ENCODE data around the gene SLC39A11. TPM values are rescaled to one million over a fixed set of nuclear protein-coding genes. Genes with fewer than 3 reads are reported as not detected.

The SLC39A11 gene
- total RNA-seq, 1 experiment from 2014 or later = 15.8 TPM

DNA sequence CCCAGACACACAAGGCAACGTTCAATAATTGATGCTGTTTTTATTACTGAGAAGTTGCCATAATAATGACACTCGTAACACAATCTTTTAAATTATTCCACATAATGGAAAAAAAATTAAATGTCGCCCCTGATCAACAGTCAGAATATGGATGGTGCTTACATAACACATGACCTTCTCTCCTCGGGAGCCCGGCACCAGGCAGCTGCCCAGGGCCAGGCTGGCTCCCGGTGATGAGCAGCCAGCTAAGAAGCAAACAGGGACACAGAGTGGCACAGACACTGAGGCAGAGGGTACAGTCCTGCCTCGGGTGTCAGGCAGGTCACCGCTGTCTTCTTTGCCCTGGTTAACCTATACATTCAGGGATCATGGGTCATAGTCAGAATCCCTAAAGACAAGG, 137.9 kb downstream of the SLC39A11 start:
- H3K27me3 Mint-ChIP-seq (ENCODE audit: insufficient read depth, unreplicated experiment) = no peaks in the 10 kb centered on the region
- H3K27ac Mint-ChIP-seq (ENCODE audit: low read depth, unreplicated experiment) = no peak overlapping the region
- no peak overlapping the region for H3K4me3 Mint-ChIP-seq (ENCODE audit: unreplicated experiment)
- CTCF ChIA-PET = interaction anchor here (0.6 to 1.4 kb wide), 3 partner anchors 32 to 449 kb away, joined by 3 read pairs; no protein-coding TSS in a partner anchor
- H3K4me1 Mint-ChIP-seq (ENCODE audit: insufficient read depth, unreplicated experiment) = no peaks in the 10 kb centered on the region
- H3K9me3 Mint-ChIP-seq (ENCODE audit: unreplicated experiment) = no peaks in the 10 kb centered on the region
- no TSS peak for BruUV-seq (replicated peaks)
- POLR2A ChIA-PET = no interaction called here
- TF ChIP-seq, protein P1, sequence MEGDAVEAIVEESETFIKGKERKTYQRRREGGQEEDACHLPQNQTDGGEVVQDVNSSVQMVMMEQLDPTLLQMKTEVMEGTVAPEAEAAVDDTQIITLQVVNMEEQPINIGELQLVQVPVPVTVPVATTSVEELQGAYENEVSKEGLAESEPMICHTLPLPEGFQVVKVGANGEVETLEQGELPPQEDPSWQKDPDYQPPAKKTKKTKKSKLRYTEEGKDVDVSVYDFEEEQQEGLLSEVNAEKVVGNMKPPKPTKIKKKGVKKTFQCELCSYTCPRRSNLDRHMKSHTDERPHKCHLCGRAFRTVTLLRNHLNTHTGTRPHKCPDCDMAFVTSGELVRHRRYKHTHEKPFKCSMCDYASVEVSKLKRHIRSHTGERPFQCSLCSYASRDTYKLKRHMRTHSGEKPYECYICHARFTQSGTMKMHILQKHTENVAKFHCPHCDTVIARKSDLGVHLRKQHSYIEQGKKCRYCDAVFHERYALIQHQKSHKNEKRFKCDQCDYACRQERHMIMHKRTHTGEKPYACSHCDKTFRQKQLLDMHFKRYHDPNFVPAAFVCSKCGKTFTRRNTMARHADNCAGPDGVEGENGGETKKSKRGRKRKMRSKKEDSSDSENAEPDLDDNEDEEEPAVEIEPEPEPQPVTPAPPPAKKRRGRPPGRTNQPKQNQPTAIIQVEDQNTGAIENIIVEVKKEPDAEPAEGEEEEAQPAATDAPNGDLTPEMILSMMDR (IDR thresholded peaks at IDR 0.05; ENCODE audit: unreplicated experiment) = no peak
- intact Hi-C loops (cut with micrococcal nuclease) = no loop called here
- no peaks in the 10 kb centered on the region for H3K36me3 Mint-ChIP-seq (ENCODE audit: insufficient read depth, unreplicated experiment)
- DNase-seq (ENCODE audit: unreplicated experiment) = no peak

DNA sequence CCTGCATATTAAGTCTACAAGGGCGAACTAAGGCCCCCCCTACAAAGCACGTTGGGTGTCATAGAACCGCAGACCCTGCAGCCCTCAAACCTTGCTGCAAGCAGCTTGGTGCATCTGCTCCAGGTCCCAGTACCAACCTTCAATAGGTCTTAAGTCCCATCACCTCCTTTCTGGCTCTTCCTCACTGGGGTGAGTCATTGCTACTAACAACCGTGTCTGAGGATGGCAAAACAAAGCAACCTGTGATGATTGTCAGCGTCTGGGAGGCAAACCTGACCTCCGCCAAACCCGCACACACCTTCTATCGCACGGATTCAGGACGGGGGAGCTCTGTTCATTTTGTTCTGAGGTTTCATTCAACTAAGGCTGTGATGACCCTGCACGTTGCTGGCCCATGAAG, 138.9 kb downstream of the SLC39A11 start:
- no peaks in the 10 kb centered on the region for H3K27me3 Mint-ChIP-seq (ENCODE audit: insufficient read depth, unreplicated experiment)
- intact Hi-C loops (cut with micrococcal nuclease) = no loop called here
- no peak overlapping the region for H3K4me3 Mint-ChIP-seq (ENCODE audit: unreplicated experiment)
- no peaks in the 10 kb centered on the region for H3K36me3 Mint-ChIP-seq (ENCODE audit: insufficient read depth, unreplicated experiment)
- POLR2A ChIA-PET = no interaction called here
- H3K4me1 Mint-ChIP-seq (ENCODE audit: insufficient read depth, unreplicated experiment) = no peaks in the 10 kb centered on the region
- no TSS peak for BruUV-seq (replicated peaks)
- TF ChIP-seq, protein P1 (IDR thresholded peaks at IDR 0.05; ENCODE audit: unreplicated experiment) = no peak
- no peaks in the 10 kb centered on the region for H3K9me3 Mint-ChIP-seq (ENCODE audit: unreplicated experiment)
- DNase-seq (ENCODE audit: unreplicated experiment) = no peak
- no peak overlapping the region for H3K27ac Mint-ChIP-seq (ENCODE audit: low read depth, unreplicated experiment)
- CTCF ChIA-PET = no interaction called here

DNA sequence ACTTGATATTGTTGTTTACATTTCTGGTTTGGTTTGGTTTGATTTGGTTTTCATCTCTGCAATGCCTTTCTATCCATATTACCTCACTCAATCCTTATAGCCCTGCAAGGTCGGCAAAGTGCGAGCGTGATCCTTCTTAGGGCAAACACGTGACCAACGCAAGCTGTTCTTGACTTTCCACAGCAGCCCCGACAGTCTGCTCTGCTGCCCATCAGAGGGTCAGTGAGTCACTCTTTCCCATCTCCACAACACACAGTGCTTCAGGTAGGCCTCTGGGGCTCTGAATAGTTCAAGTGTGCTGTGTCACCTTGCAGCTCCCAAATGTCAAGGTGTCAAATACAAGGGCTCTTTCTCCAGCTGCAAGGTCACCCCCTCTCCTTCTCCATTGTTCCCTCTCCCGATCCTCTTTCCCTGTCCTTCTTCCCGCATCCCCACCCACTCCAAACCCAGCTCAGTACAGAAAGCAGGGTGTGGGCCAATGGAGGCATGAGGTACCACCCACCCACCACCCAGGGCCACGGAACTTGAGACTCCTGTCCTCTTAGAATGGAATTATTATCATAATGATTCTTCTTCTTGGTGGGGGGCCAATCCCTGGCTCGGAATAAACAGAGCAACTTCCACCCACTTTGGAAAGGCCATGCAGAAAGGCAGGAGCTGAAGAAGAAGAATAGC, 139.7 kb downstream of the SLC39A11 start:
- no TSS peak for BruUV-seq (replicated peaks)
- DNase-seq (ENCODE audit: unreplicated experiment) = no peak
- Mint-ChIP-seq H3K36me3 (ENCODE audit: insufficient read depth, unreplicated experiment) (no peaks in the 10 kb centered on the region), H3K9me3 (ENCODE audit: unreplicated experiment) (no peaks in the 10 kb centered on the region), H3K27ac (ENCODE audit: low read depth, unreplicated experiment) (no peak overlapping the region), H3K27me3 (ENCODE audit: insufficient read depth, unreplicated experiment) (no peaks in the 10 kb centered on the region), H3K4me3 (ENCODE audit: unreplicated experiment) (no peak overlapping the region), H3K4me1 (ENCODE audit: insufficient read depth, unreplicated experiment) (no peaks in the 10 kb centered on the region)
- CTCF ChIA-PET = interaction anchor here (0.5 to 0.6 kb wide), 2 partner anchors 107 to 402 kb away, joined by 3 read pairs; no protein-coding TSS in a partner anchor
- TF ChIP-seq, protein P1 (IDR thresholded peaks at IDR 0.05; ENCODE audit: unreplicated experiment) = no peak
- POLR2A ChIA-PET = no interaction called here
- intact Hi-C loops (cut with micrococcal nuclease) = no loop called here

DNA sequence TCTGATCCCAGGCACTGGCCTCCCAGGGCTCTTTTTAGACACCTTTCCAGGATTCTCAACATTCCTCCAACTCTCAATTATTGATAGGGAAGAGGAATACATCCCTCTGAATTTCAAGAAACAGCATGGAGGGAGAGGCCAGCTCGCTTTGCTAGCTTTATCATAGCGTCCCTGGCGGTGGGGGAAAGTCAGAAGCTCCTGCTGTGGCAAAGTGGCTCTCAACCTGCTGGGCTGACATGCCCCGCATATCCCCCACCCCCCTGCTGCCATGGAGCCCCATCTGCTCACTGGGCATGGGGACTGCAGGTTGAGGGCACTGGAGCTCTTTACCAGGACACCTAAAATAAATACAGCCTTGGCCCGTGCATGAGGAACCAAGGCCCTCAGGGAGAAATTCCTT, 140.3 kb downstream of the SLC39A11 start:
- intact Hi-C loops (cut with micrococcal nuclease) = no loop called here
- H3K27ac Mint-ChIP-seq (ENCODE audit: low read depth, unreplicated experiment) = no peak overlapping the region
- no peak for DNase-seq (ENCODE audit: unreplicated experiment)
- no peaks in the 10 kb centered on the region for H3K9me3 Mint-ChIP-seq (ENCODE audit: unreplicated experiment)
- no peaks in the 10 kb centered on the region for H3K4me1 Mint-ChIP-seq (ENCODE audit: insufficient read depth, unreplicated experiment)
- H3K4me3 Mint-ChIP-seq (ENCODE audit: unreplicated experiment) = no peak overlapping the region
- CTCF ChIA-PET = interaction anchor here (0.5 to 0.6 kb wide), 3 partner anchors 107 to 402 kb away, joined by 3 to 6 read pairs (median 3); no protein-coding TSS in a partner anchor
- no peaks in the 10 kb centered on the region for H3K27me3 Mint-ChIP-seq (ENCODE audit: insufficient read depth, unreplicated experiment)
- TF ChIP-seq, protein P1 (IDR thresholded peaks at IDR 0.05; ENCODE audit: unreplicated experiment) = no peak
- BruUV-seq (replicated peaks) = no TSS peak
- H3K36me3 Mint-ChIP-seq (ENCODE audit: insufficient read depth, unreplicated experiment) = peaks cover under 1% of the 10 kb centered on the region
- POLR2A ChIA-PET = no interaction called here
